Keratinocyte (primary cell): ENCODE data around the gene UQCRC1. TPM values are rescaled to one million over a fixed set of nuclear protein-coding genes. Genes with fewer than 3 reads are reported as not detected.

Experiments used
- DNase-seq: peaks from one replicate; pipeline ENCODE4 v3.0.0-alpha.2; 2011; ENCODE audit warnings: low read depth, missing footprints, low spot score
- FAIRE-seq: peaks from 2 replicates; lab custom pipeline; 2011; peaks lifted over from hg19 to GRCh38; lab: Jason Lieb, UNC
- H2AFZ ChIP-seq: 2 replicates; pipeline ENCODE4 v1.6.0; 2012; ENCODE audit warnings: low read length, control low read depth, inconsistent platforms; ENCODE audit not compliant: control insufficient read depth
- H3K27ac ChIP-seq: 2 replicates; pipeline ENCODE4 v1.5.1; 2011; ENCODE audit warnings: low read length; ENCODE audit not compliant: control insufficient read depth, insufficient read depth
- H3K27me3 ChIP-seq: 3 replicates; pipeline ENCODE4 v1.6.0; 2011; ENCODE audit warnings: low read length; ENCODE audit not compliant: control insufficient read depth, insufficient read depth; ENCODE audit errors: extremely low read depth
- H3K36me3 ChIP-seq, 2 experiments: 2 replicates in 1 of 2; 3 replicates in 1 of 2; pipeline ENCODE4 v1.5.1; 2011; ENCODE audit warnings: low read length in 2 of 2, mild to moderate bottlenecking in 1 of 2; ENCODE audit not compliant: control insufficient read depth in 2 of 2, insufficient read depth in 2 of 2; ENCODE audit errors: extremely low read depth in 1 of 2
- H3K4me1 ChIP-seq: 3 replicates; pipeline ENCODE4 v1.5.1; 2011; ENCODE audit warnings: low read length; ENCODE audit not compliant: control insufficient read depth, insufficient read depth; ENCODE audit errors: extremely low read depth
- H3K4me2 ChIP-seq: 3 replicates; pipeline ENCODE4 v1.6.0; 2011; ENCODE audit warnings: low read depth, low read length; ENCODE audit not compliant: control insufficient read depth, insufficient read depth; ENCODE audit errors: extremely low read depth
- H3K4me3 ChIP-seq, 3 experiments: fragments of 200-600 bp in 1 of 3; sonication (generic) in 1 of 3; 2 replicates in 2 of 3; 3 replicates in 1 of 3; pipeline ENCODE4 v1.5.1; 2011 to 2016; ENCODE audit warnings: low read length in 3 of 3, mild to moderate bottlenecking in 3 of 3, control low read depth in 2 of 3, inconsistent platforms in 1 of 3, low read depth in 1 of 3, mixed read lengths in 1 of 3, mixed run types in 1 of 3, moderate library complexity in 1 of 3; ENCODE audit not compliant: control insufficient read depth in 2 of 3, insufficient read depth in 2 of 3; ENCODE audit errors: extremely low read depth in 1 of 3
- H3K79me2 ChIP-seq: 2 replicates; pipeline ENCODE4 v1.6.0; 2012; ENCODE audit warnings: low read length; ENCODE audit not compliant: control insufficient read depth, insufficient read depth
- H3K9ac ChIP-seq: 3 replicates; pipeline ENCODE4 v1.6.0; 2011; ENCODE audit warnings: low read length; ENCODE audit not compliant: control insufficient read depth, insufficient read depth; ENCODE audit errors: extremely low read depth
- H3K9me1 ChIP-seq: 3 replicates; pipeline ENCODE4 v1.6.0; 2011; ENCODE audit warnings: low read length; ENCODE audit not compliant: control insufficient read depth, insufficient read depth; ENCODE audit errors: extremely low read depth
- H3K9me3 ChIP-seq: 2 replicates; pipeline ENCODE4 v1.5.1; 2012; ENCODE audit warnings: low read depth, low read length; ENCODE audit not compliant: control insufficient read depth
- H4K20me1 ChIP-seq: 3 replicates; pipeline ENCODE4 v1.6.0; 2011; ENCODE audit warnings: low read length; ENCODE audit not compliant: control insufficient read depth, insufficient read depth; ENCODE audit errors: extremely low read depth
- EZH2 ChIP-seq: IDR thresholded peaks from one replicate; pipeline ENCODE4 v1.6.1; 2012; ENCODE audit warnings: inconsistent platforms, mild to moderate bottlenecking, low read length, moderate library complexity
- dilution Hi-C: fragments of 300-500 bp; cut with MboI; formaldehyde crosslinking; loops from one replicate; pipeline ENCODE4 v1.7.0; 2020; ENCODE audit warnings: low sequenced_read_pairs; ENCODE audit not compliant: extremely low pct_ligation_motif_present
- polyA plus RNA-seq, 5 experiments: library from polyadenylated mRNA; depleted of rRNA in 3 of 5; stranded (reverse) in 3 of 5; stranded (forward) in 1 of 5; unstranded in 1 of 5; fragments of >200 nt; gene quantifications; 1 replicate in 1 of 5; 2 replicates in 3 of 5; 3 replicates in 1 of 5; pipeline versions ENCODE4 v1.2.1 to v1.2.3, GENCODE V29; 2011 to 2012; ENCODE audit warnings: missing spikeins in 2 of 5, low read depth in 1 of 5, low replicate concordance in 1 of 5
- TF ChIP-seq, protein P1 (sequence below), 3 experiments: IDR thresholded peaks in 1 of 3; conservative IDR thresholded peaks in 1 of 3; optimal IDR thresholded peaks in 1 of 3; 2 replicates in 2 of 3; 3 replicates in 1 of 3; pipeline versions ENCODE3 to v1.5.1; 2011; ENCODE audit warnings: low read length in 3 of 3, mild to moderate bottlenecking in 3 of 3, moderate library complexity in 2 of 3, control low read depth in 1 of 3, inconsistent platforms in 1 of 3; ENCODE audit not compliant: insufficient read depth in 2 of 3; ENCODE audit errors: extremely low read depth in 1 of 3

UQCRC1 gene
- polyA plus RNA-seq, 1 donor (not counting 4 experiments of a cell fraction or from before 2014, with no cell fraction given), result 440 TPM

DNA sequence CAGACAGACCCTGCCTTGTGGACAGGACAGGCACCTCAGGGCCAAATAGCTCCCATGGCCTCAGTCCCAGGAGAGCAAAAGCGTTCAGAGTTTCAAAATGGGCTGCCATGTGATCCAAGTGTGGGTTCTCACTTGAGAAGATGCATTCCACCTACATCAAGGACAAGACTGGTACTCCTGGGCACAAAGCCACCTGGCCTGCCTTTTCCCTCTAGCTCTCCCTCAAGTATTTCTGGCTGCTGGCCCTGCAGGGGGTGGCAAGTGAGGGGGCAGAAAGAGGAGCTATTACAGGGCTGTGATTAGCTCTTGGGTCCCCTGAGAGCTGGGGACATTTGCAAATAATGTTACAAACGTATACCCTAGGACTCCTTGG, 7.8 kb downstream of the UQCRC1 start:
- H3K79me2 ChIP-seq, result peaks cover 7% of the 10 kb centered on the region
- dilution Hi-C loops, result no loop called here
- no peaks in the 10 kb centered on the region for H4K20me1 ChIP-seq
- no peak for FAIRE-seq
- H2AFZ ChIP-seq, result no peak overlapping the region
- no peaks in the 10 kb centered on the region for H3K9me3 ChIP-seq
- H3K4me3 ChIP-seq, result no peak overlapping the region
- H3K27ac ChIP-seq, result no peak overlapping the region
- H3K36me3 ChIP-seq, result peaks cover 52 to 66% of the 10 kb centered on the region in 2 experiments
- no peak for DNase-seq
- no peak overlapping the region for H3K9ac ChIP-seq
- TF ChIP-seq, protein P1, sequence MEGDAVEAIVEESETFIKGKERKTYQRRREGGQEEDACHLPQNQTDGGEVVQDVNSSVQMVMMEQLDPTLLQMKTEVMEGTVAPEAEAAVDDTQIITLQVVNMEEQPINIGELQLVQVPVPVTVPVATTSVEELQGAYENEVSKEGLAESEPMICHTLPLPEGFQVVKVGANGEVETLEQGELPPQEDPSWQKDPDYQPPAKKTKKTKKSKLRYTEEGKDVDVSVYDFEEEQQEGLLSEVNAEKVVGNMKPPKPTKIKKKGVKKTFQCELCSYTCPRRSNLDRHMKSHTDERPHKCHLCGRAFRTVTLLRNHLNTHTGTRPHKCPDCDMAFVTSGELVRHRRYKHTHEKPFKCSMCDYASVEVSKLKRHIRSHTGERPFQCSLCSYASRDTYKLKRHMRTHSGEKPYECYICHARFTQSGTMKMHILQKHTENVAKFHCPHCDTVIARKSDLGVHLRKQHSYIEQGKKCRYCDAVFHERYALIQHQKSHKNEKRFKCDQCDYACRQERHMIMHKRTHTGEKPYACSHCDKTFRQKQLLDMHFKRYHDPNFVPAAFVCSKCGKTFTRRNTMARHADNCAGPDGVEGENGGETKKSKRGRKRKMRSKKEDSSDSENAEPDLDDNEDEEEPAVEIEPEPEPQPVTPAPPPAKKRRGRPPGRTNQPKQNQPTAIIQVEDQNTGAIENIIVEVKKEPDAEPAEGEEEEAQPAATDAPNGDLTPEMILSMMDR (optimal IDR thresholded peaks at IDR 0.05 in 1 of 3, IDR thresholded peaks at IDR 0.05 in 1 of 3, conservative IDR thresholded peaks at IDR 0.05 in 1 of 3; ENCODE audit: extremely low read depth in 1 of 3, insufficient read depth in 2 of 3, low read length in 3 of 3), result no peak
- TF ChIP-seq EZH2, result no peak
- peaks cover 43% of the 10 kb centered on the region for H3K4me1 ChIP-seq
- no peak overlapping the region for H3K4me2 ChIP-seq
- H3K9me1 ChIP-seq, result peaks cover 2% of the 10 kb centered on the region
- H3K27me3 ChIP-seq, result no peaks in the 10 kb centered on the region

DNA sequence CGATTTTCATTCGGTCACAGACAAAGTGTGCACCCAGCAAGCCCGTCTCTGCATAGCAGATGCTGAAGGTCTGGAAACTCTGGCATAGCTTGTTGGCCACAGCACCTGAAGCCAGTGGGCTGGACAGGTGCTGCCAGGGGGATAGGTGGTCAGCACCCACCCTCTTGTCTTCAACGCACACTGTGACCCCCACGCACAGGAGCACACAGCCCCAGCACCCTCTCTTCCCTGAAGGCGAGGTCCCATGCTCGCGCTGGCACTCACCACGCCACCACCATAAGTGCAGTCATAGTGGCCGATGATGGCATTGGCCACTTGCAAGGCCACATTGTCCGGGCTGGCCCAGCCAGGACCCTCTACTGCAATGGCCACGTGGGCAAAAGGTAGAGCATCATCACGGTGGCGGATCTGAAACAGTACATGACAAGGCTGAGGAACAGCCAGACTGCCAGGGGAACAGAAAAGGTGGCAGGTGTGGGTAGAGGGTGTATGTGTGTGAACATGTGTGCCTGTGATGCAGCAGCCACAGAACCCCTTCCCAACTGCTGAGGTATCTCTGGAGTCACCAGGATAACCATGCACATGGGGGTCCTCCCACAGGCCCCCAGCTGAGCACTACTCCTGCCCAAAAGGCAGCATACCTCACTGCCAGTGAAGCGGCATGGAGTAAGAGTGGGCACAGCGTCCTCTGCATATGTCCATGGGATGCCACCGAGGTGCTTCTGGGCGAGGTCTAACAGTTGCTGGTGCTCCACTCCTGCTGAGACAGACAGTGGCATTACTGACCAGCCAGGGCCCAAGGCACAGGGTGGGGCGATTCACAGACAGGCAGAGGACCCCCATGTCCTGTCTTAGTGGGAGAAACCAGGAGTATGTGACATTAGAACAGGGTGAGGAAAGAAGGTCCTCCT, 8.5 kb downstream of the UQCRC1 start:
- H3K36me3 ChIP-seq, result peaks cover 52 to 62% of the 10 kb centered on the region in 2 experiments
- dilution Hi-C loops, result no loop called here

More for the DNA sequence above, 8.5 kb downstream of the UQCRC1 start:
- FAIRE-seq (no peak), DNase-seq (no peak)
- Histone ChIP-seq H3K4me3 (no peak overlapping the region), H4K20me1 (no peaks in the 10 kb centered on the region), H3K27ac (no peak overlapping the region), H3K9me3 (no peaks in the 10 kb centered on the region), H3K9me1 (peaks cover 2% of the 10 kb centered on the region), H3K79me2 (peaks cover 7% of the 10 kb centered on the region), H2AFZ (no peak overlapping the region), H3K9ac (no peak overlapping the region), H3K4me1 (peaks cover 49% of the 10 kb centered on the region), H3K27me3 (no peaks in the 10 kb centered on the region), H3K4me2 (no peak overlapping the region)
- no peak for TF ChIP-seq EZH2
- TF ChIP-seq, protein P1 (optimal IDR thresholded peaks at IDR 0.05 in 1 of 3, IDR thresholded peaks at IDR 0.05 in 1 of 3, conservative IDR thresholded peaks at IDR 0.05 in 1 of 3; ENCODE audit: extremely low read depth in 1 of 3, insufficient read depth in 2 of 3, low read length in 3 of 3), result no peak
